HEK293 (cell line): ENCODE results near the gene ADD1.

Experiments used
- ATF2 ChIP-seq: fragments of 450-650 bp; formaldehyde crosslinking; IDR thresholded peaks from 2 replicates; pipeline ENCODE4 v1.5.1; 2016; ENCODE audit warnings: missing biosample characterization, missing genetic modification characterization, low read depth
- BCL11A ChIP-seq: fragments of 450-650 bp; formaldehyde crosslinking; IDR thresholded peaks from 2 replicates; pipeline ENCODE4 v1.5.1; 2016; ENCODE audit warnings: low read depth, missing biosample characterization, missing genetic modification characterization
- GLIS1 ChIP-seq: fragments of 450-650 bp; formaldehyde crosslinking; IDR thresholded peaks from 2 replicates; pipeline ENCODE4 v1.5.1; 2016; ENCODE audit warnings: missing biosample characterization, missing genetic modification characterization
- HOXD13 ChIP-seq: sonication (generic); formaldehyde crosslinking; IDR thresholded peaks from 2 replicates; pipeline ENCODE4 v1.8.0; 2022; ENCODE audit warnings: missing genetic modification reagents, borderline replicate concordance
- KLF1 ChIP-seq: fragments of 450-650 bp; formaldehyde crosslinking; IDR thresholded peaks from 2 replicates; pipeline ENCODE4 v1.5.1; 2016; ENCODE audit warnings: missing biosample characterization, missing genetic modification characterization
- KLF8 ChIP-seq: fragments of 450-650 bp; formaldehyde crosslinking; IDR thresholded peaks from 2 replicates; pipeline ENCODE4 v1.5.1; 2016; ENCODE audit warnings: missing biosample characterization, missing genetic modification characterization
- PRDM2 ChIP-seq: fragments of 450-650 bp; formaldehyde crosslinking; IDR thresholded peaks from 2 replicates; pipeline ENCODE4 v1.5.1; 2016; ENCODE audit warnings: missing biosample characterization, missing genetic modification characterization, borderline replicate concordance
- REPIN1 ChIP-seq: fragments of 450-650 bp; formaldehyde crosslinking; IDR thresholded peaks from 2 replicates; pipeline ENCODE4 v1.5.1; 2017; ENCODE audit warnings: missing biosample characterization, missing genetic modification characterization, low read depth
- ZBTB17 ChIP-seq: fragments of 450-650 bp; formaldehyde crosslinking; IDR thresholded peaks from 2 replicates; pipeline ENCODE4 v1.5.1; 2016; ENCODE audit warnings: missing biosample characterization, missing genetic modification characterization
- ZBTB20 ChIP-seq: fragments of 450-650 bp; formaldehyde crosslinking; IDR thresholded peaks from 2 replicates; pipeline ENCODE4 v1.5.1; 2016; ENCODE audit warnings: missing biosample characterization, missing genetic modification characterization
- ZEB2 ChIP-seq: fragments of 450-650 bp; formaldehyde crosslinking; IDR thresholded peaks from 2 replicates; pipeline ENCODE4 v1.5.1; 2016; ENCODE audit warnings: missing biosample characterization, missing genetic modification characterization
- ZNF202 ChIP-seq: fragments of 450-650 bp; formaldehyde crosslinking; IDR thresholded peaks from 2 replicates; pipeline ENCODE4 v1.5.1; 2016; ENCODE audit warnings: missing biosample characterization, missing genetic modification characterization, borderline replicate concordance
- ZNF324 ChIP-seq: fragments of 450-650 bp; formaldehyde crosslinking; IDR thresholded peaks from 2 replicates; pipeline ENCODE4 v1.5.1; 2016; ENCODE audit warnings: missing biosample characterization, missing genetic modification characterization
- ZNF449 ChIP-seq: fragments of 450-650 bp; formaldehyde crosslinking; IDR thresholded peaks from 2 replicates; pipeline ENCODE4 v1.5.1; 2017; ENCODE audit warnings: missing biosample characterization, mild to moderate bottlenecking, missing genetic modification characterization, moderate library complexity
- ZNF501 ChIP-seq: fragments of 450-650 bp; formaldehyde crosslinking; IDR thresholded peaks from 2 replicates; pipeline ENCODE4 v1.5.1; 2016; ENCODE audit warnings: missing biosample characterization, missing genetic modification characterization
- ZNF510 ChIP-seq: fragments of 450-650 bp; formaldehyde crosslinking; IDR thresholded peaks from 2 replicates; pipeline ENCODE4 v1.5.1; 2018; ENCODE audit warnings: mild to moderate bottlenecking, missing genetic modification characterization, missing biosample characterization; ENCODE audit not compliant: insufficient replicate concordance
- ZNF514 ChIP-seq: fragments of 450-650 bp; formaldehyde crosslinking; IDR thresholded peaks from 2 replicates; pipeline ENCODE4 v1.5.1; 2016; ENCODE audit warnings: missing biosample characterization, missing genetic modification characterization
- ZNF529 ChIP-seq: fragments of 450-650 bp; formaldehyde crosslinking; IDR thresholded peaks from 2 replicates; pipeline ENCODE4 v1.5.1; 2017; ENCODE audit warnings: missing genetic modification characterization, missing biosample characterization; ENCODE audit not compliant: insufficient replicate concordance
- ZNF544 ChIP-seq: fragments of 450-650 bp; formaldehyde crosslinking; IDR thresholded peaks from 2 replicates; pipeline ENCODE4 v1.5.0; 2017; ENCODE audit warnings: missing biosample characterization, missing genetic modification characterization
- ZNF596 ChIP-seq: fragments of 450-650 bp; IDR thresholded peaks from 2 replicates; pipeline ENCODE4 v1.5.0; 2018; ENCODE audit warnings: missing biosample characterization, mild to moderate bottlenecking, missing genetic modification characterization, moderate library complexity
- ZNF623 ChIP-seq: fragments of 450-650 bp; formaldehyde crosslinking; IDR thresholded peaks from 2 replicates; pipeline ENCODE4 v1.5.1; 2016; ENCODE audit warnings: missing biosample characterization, missing genetic modification characterization
- ZNF664 ChIP-seq: fragments of 450-650 bp; formaldehyde crosslinking; IDR thresholded peaks from 2 replicates; pipeline ENCODE4 v1.5.1; 2016; ENCODE audit warnings: missing biosample characterization, missing genetic modification characterization
- ZNF776 ChIP-seq: fragments of 450-650 bp; formaldehyde crosslinking; IDR thresholded peaks from 2 replicates; pipeline ENCODE4 v1.5.0; 2017; ENCODE audit warnings: missing biosample characterization, missing genetic modification characterization, borderline replicate concordance
- ZNF843 ChIP-seq: fragments of 450-650 bp; formaldehyde crosslinking; IDR thresholded peaks from 2 replicates; pipeline ENCODE4 v1.5.1; 2016; ENCODE audit warnings: missing biosample characterization, missing genetic modification characterization
- ZSCAN30 ChIP-seq: fragments of 450-650 bp; IDR thresholded peaks from 2 replicates; pipeline ENCODE4 v1.5.1; 2018; ENCODE audit warnings: missing biosample characterization, mild to moderate bottlenecking, missing genetic modification characterization, moderate library complexity
- TF ChIP-seq, protein P1 (sequence below): fragments of 450-650 bp; formaldehyde crosslinking; IDR thresholded peaks from 2 replicates; pipeline ENCODE4 v1.5.1; 2016; ENCODE audit warnings: missing biosample characterization, missing genetic modification characterization
- TF ChIP-seq, protein P2 (sequence below): fragments of 450-650 bp; formaldehyde crosslinking; IDR thresholded peaks from 2 replicates; pipeline ENCODE4 v1.5.1; 2016; ENCODE audit warnings: missing biosample characterization, missing genetic modification characterization
- TF ChIP-seq, protein P3 (sequence below): fragments of 450-650 bp; formaldehyde crosslinking; IDR thresholded peaks from 2 replicates; pipeline ENCODE4 v1.5.1; 2016; ENCODE audit warnings: missing biosample characterization, missing genetic modification characterization

The ADD1 gene

DNA sequence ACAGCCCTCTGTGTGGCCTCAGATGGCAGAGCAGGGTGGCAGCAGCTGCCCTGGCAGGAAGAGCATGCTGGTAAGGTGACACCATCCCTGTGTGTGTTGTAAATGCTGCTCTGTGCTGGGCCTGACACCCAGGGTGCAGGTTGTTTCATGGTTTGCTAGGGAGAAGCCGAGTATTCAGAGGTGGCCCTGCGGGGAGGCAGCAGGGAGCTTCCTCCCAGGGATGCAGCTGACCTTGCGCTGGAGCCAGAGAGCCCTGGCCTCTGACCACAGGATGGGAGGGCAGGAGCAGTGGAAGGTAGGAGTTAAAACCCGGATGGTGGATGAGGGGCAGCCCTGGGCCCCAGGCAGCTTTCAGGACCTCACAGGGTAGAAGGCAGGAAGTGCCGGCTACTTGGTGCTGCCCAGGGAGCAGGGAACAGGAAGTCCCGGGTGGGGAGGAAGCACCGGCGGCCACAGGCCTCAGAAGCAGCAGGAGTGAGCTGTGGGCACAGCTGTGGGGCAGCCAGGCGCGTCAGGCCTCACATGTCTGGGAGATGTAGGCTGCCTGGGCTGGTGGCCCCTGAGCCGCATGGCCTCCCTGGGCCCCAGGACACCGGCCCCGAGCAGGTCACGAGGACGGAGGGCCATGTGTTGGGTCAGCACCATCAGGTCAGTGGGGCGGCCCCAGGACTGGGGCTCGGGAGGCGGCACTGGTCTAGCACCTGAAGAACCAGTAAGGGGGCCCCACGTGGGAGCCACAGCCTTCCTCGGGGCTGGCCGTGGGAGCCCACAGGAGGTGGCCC lies 31.6 kb upstream of the ADD1 start (continued):
- no peak for TF ChIP-seq ZNF623 (tag by site-specific recombination)
- TF ChIP-seq, protein P1, sequence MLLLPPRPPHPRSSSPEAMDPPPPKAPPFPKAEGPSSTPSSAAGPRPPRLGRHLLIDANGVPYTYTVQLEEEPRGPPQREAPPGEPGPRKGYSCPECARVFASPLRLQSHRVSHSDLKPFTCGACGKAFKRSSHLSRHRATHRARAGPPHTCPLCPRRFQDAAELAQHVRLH (tag by site-specific recombination) = peak; percentile 73
- no peak for TF ChIP-seq KLF1
- no peak for TF ChIP-seq ZNF514 (tag by site-specific recombination)
- TF ChIP-seq, protein P2, sequence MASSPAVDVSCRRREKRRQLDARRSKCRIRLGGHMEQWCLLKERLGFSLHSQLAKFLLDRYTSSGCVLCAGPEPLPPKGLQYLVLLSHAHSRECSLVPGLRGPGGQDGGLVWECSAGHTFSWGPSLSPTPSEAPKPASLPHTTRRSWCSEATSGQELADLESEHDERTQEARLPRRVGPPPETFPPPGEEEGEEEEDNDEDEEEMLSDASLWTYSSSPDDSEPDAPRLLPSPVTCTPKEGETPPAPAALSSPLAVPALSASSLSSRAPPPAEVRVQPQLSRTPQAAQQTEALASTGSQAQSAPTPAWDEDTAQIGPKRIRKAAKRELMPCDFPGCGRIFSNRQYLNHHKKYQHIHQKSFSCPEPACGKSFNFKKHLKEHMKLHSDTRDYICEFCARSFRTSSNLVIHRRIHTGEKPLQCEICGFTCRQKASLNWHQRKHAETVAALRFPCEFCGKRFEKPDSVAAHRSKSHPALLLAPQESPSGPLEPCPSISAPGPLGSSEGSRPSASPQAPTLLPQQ (tag by site-specific recombination) = peak; percentile 61
- TF ChIP-seq KLF8 = 0 out of 2 replicates have a peak, but pooled peaks have one; percentile 20
- no peak for TF ChIP-seq ZNF501 (tag by site-specific recombination)
- peak; percentile 44; the same call in 1 of the 2 replicates for TF ChIP-seq ZSCAN30 (tag by site-specific recombination)
- TF ChIP-seq BCL11A (tag by site-specific recombination) = no peak
- TF ChIP-seq GLIS1 = peak; percentile 71
- TF ChIP-seq ZNF510 (tag by site-specific recombination) = no peak
- no peak for TF ChIP-seq ZNF664
- TF ChIP-seq ATF2 (tag by site-specific recombination) = no peak
- peak; percentile 22; the same call in 1 of the 2 replicates for TF ChIP-seq ZEB2
- no peak for TF ChIP-seq ZNF544 (tag by site-specific recombination)
- TF ChIP-seq ZBTB17 (tag by site-specific recombination) = peak; percentile 73
- no peak for TF ChIP-seq ZNF529 (tag by site-specific recombination)
- no peak for TF ChIP-seq ZNF843 (tag by site-specific recombination)
- TF ChIP-seq ZNF596 = no peak
- TF ChIP-seq, protein P3, sequence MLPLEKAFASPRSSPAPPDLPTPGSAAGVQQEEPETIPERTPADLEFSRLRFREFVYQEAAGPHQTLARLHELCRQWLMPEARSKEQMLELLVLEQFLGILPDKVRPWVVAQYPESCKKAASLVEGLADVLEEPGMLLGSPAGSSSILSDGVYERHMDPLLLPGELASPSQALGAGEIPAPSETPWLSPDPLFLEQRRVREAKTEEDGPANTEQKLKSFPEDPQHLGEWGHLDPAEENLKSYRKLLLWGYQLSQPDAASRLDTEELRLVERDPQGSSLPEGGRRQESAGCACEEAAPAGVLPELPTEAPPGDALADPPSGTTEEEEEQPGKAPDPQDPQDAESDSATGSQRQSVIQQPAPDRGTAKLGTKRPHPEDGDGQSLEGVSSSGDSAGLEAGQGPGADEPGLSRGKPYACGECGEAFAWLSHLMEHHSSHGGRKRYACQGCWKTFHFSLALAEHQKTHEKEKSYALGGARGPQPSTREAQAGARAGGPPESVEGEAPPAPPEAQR = no peak
- no peak for TF ChIP-seq REPIN1
- TF ChIP-seq ZNF202 (tag by site-specific recombination) = no peak
- TF ChIP-seq PRDM2 = no peak
- TF ChIP-seq ZNF776 (tag by site-specific recombination) = no peak
- TF ChIP-seq ZNF324 (tag by site-specific recombination) = 0 out of 2 replicates have a peak, but pooled peaks have one; percentile 46
- TF ChIP-seq ZNF449 = no peak
- TF ChIP-seq HOXD13 (CRISPR knock-in tag) = no peak
- peak; percentile 96 for TF ChIP-seq ZBTB20
